Measurements from ENCODE around the gene TOM1.

TOM1 gene

DNA sequence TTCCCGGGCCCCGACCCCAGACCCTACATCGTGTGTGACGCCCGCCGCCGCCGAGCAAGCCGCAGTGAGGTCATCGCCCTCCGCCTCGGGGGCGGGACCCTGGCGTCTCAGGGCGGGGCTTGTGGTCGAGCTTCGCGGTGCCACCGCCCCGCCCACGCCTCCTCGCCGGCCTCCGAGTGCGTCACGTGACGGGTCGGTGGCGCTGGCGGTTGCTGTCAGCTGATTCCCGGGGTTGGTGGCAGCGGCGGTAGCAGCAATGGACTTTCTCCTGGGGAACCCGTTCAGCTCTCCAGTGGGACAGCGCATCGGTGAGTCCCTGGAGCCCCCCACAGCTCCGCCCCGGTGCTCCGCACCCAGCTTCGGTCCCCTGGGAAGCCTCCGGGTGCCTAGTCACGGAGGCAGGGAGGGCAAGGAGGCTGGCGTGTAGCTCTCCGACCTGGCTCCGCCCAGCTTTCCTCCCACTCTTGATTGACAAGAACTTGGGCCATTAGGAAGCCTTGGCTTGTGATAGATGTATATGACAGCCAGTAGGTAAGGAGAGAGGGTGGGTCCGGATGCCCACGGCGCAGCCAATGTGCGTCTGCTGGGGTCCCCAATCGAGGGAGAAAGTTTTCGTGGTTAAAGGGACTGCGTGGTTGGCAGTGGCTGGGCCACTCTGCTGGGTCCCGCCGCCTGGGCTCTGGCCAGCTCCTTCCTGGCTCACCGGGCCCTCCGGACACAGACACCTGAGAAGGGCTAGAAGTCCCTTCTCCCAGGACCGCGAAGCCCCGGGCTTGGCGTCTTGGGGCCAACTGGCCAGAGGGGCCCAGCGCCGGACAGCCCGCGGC lies at the start of gene TOM1:
Gene TOM1 (plus strand): TSS at position 222 of the 827 bp plus-strand sequence. CDS start 35 bp downstream, at position 257.
- peak; percentile 97 for DNase-seq

DNA sequence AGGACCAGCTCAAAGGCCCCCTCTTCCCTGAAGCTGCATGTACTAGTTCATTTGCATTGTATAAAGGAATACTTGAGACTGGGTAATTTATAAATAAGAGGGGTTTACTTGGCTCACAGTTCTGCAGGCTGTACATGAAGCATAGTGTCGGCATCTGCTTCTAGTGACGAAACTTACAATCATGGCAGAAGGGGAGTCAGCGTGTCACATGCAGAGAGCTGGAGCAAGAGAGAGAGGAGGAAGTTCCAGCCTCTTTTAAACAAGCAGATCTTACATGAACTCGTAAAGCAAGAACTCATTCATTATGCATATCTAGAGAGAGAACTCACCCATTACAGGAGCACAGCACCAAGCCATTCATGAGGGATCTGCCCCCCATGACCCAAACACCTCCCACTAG lies 49.5 kb upstream of the TOM1 start:
- DNase-seq = no peak

DNA sequence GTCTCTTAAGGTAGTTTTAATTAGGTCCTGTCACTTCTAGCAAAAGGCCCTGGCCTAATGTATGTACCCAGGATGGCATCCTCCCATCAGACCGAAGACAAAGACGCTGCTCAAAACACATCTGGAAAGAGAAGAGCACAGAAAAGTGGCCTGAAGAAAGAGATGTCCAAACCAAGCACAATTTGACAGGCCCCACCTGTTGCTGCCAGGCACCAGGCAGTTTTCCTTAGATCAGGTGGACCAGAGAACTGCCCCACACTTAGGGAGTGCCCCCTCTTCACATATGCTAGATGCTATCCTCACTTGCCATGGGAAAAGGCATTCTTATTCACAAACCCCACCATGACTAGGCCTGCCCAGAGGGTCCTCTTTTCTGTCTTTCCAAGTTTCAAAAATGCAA lies 45.7 kb upstream of the TOM1 start:
- no peak for DNase-seq

DNA sequence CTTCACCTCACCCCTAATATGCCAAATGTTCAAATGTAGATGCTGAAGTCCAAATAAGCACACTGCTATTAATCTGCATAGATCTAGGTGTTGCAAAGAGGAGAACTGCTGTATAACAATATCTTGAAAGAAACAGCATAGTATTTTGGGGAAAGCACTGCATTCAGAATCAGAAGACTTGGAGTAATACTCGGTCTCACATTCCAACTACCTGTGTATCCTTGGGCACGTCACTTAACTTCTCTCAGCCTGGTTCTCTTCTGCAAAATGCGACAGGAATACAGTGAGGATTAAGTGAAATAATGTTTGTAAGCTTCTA lies 42.7 kb upstream of the TOM1 start:
- DNase-seq = no peak

DNA sequence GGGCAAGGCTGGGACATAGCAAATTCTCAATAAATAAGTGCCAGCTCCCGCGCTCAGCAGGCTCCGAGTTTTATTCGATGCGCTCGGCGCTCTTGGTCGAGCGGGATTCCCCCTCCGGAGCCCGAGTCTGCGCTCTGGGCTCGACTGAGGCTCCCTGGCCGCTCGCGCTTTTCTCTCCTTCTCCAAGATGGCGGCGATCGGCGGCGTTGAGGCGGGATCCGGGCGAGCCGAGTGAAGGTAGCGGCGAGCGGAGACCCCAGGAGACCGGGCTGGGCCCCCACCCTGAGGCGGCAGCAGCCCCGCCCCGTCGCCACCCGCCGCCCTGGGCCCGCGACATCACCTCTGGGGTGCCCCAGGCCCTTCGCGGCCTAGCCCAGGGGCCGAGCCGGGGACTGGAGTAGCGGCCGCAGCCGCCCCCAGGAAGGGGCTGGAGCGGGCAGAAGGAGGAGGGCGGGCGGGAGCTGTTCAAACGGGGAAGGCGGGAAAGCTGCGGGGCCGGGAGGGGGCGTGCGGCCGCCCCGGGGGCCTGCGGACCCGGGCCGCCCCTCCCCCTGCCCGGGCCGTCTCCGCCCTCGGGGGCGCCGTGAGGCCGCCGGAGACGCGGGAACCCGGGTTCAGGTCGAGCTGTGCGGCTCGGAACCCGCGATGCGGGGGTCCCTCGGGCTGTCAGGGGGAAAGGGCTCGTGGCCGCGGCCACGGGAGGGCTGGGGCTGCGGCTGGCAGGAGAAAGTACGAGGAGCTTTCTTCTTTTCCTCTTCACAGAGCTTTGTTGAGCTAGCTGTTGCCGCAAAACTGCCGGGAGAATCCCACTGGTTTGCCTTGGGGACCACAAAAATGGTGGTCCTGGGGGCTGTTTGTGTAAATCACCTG lies 42.1 kb upstream of the TOM1 start, which contains the start of gene HMGXB4:
Gene HMGXB4 (plus strand): TSS at position 173 of the 870 bp plus-strand sequence. CDS start 4,898 bp downstream, outside the sequence.
- peak; percentile 91 for DNase-seq

DNA sequence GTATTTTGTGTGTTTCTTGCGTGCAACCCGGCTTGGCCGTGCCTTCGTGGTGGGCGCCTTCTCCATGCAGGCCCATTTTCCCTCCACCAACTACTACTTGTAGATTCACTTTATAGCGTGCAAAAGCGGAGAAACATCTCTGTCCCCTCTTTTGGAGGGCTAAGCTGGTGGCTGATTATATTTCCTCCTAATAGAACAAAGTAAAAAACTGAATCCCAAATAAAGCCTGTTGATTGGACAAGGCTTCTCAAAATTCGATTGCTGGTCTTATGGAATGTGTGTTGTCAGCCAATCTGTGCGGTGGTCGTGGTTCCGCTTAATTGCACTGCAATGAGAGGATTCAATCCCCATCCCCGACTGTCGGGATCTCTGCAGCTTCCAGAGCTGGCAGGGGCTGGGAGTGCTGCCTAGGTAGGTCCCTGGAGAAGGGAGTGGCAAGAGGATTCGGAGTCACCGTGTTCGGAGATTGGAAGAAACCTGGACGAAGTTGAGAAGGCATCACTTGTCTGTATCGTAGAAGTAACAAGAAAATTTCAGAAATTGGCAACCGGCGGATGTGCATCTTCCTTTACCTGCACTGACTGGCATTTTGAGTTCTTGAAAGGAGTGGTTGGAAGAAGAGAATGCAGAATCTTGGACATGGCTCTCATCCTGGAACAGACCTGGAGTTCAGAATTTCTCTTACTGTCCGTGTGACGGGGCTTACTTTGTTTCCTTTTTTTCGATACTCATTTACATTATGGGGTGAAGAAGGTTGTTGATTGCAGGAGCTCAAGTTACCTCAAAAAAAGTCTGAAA lies 41.3 kb upstream of the TOM1 start:
- no peak for DNase-seq

DNA sequence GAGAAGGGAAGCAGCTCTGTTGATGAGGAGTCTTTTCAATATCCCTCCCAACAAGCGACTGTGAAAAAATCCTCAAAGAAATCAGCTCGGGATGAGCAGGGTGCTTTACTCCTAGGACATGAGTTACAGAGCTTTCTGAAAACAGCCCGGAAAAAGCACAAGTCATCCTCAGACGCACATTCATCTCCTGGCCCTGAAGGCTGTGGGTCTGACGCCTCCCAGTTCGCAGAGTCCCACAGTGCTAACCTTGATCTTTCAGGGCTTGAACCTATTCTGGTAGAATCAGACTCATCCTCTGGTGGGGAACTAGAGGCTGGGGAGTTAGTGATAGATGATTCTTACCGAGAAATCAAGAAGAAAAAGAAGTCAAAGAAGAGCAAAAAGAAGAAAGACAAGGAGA lies 34.7 kb upstream of the TOM1 start:
- DNase-seq = no peak

DNA sequence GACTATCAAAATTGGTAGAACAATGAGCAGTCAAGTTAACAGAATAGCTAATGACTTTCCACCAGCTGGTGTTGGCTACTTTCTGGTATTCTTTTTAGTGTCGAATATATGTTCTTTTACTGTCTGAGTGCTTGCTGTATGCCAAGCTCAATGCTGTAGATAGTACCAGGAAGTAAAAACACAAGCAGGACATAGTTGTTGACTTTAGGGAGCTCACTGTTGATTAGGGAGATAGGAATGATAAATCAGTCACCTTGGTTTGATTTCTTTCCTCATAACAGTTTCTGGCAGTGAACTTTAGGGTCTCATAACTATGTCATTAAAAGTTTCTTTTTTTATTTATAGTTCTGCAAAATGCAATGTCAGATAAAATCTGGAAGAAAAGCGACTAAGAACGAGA lies 33.4 kb upstream of the TOM1 start:
- DNase-seq = no peak

DNA sequence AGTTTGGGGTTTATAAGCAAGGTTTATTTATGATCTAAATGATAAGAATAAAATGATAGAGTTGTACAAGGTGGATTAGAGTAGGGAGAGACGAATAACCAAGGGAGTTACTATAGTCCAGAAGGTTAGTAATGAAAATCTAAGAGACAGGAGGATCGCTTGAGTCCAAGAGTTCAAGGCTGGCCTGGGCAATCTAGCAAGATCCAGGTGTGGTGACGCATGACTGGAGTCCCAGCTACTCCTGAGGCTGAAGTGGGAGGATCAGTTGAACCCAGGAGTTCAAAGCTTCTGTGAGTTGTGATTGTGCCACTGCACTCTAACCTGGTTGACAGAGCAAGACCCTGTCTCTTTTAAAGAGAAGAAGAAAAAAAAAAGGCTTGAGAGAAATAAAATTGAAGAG lies 30.1 kb upstream of the TOM1 start:
- DNase-seq = no peak

DNA sequence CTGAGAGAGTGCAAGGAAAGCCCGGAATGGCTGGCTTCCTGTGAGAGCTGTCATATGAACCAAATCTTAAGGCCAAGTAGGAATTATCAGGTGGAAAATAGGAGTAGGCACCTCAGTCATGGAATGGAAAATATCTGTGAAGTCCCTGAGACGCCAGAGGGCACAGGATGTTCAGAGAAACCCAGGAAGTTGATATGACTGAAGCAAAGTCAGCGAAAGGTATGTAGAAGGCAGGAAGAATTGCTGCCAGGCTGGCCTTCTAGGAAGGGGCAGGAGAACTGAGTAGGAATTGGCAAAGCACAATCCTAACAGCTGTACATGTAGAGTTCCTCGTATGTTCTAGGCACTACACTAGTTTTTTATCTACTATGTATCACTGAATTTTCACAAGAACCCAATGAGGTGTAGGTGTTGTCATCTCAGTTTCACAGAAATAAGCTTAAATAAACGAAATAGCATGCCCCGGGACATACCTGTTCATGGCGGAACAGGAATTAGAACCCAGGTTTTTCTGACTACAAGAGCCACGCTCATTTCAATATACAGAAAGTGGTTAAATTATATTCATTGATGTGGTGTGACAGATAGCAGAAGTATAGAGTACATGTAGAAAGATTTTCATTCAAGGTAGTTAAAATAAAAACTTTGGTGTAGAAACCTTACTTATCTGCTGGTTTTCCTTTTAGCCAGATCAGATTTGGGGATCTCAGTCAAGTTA lies 25.4 kb upstream of the TOM1 start:
- no peak for DNase-seq

DNA sequence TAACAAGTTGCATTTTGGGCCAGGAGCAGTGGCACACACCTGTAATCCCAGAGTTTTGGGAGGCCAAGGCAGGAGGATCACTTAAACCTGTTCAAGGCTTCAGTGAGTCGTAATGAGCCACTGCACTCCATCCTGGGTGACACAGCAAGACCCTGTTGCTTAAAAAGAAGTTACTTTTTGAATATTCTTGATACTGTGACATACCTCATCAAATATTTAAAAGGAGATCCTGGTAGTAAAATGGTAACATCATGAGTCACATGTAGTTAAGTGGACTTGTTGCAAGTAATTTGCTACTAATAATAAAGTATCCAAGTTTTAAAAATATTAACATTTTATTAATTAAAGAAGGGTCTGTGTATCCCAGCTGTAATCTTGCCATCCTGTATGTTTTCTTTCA lies 24.1 kb upstream of the TOM1 start:
- no peak for DNase-seq

DNA sequence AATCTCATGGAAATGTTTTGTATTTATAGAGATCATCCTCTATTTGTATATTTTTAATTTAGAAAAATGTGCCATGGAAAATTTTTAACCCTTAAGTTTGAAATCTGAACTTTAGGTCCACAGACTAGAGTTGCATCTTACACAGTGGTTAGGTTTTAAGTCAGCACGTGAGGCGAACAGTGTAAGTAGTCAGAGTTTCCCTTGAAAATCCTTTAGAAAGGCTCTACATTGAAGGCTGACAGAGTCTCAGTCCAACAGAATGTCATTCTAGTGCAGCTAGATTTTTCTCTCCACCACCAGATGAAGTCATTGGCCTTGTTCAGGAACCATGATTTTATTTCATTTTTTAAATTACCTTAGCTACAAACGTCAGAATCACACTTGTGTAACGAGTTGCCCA lies 23.7 kb upstream of the TOM1 start:
- no peak for DNase-seq

DNA sequence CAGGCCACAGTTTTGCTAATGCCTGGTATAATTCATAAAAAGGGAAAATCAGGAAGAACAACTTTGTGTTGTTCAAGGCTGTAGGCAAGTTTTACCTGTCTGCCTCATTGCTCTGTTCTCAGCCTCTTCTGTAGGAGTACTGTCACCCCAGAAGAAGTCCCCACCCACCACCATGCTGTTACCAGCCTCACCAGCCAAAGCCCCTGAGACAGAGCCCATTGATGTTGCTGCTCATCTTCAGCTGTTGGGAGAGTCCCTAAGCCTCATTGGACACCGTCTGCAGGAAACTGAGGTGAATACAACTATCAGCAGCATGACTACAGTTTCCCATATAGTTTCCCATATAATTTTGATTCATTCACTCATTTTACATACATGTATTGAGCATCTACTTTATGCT lies 11.6 kb upstream of the TOM1 start:
- no peak for DNase-seq

DNA sequence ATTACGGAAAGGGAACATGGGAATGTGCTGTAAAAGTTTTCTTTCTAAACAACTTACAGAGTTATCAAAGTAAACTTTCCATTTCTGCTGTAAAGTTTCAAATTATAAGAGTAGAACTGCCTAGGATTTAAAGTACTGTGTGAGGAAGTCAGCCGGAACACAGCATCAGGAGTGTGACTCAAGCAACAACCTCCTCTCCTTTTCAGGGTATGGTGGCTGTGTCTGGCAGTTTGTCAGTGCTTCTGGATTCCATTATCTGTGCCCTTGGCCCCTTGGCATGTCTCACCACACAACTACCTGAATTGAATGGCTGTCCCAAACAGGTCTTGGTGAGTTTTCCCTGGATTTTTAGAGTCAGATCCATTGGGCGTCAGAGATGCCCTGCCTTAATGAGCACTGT lies 6.9 kb upstream of the TOM1 start:
- no peak for DNase-seq

DNA sequence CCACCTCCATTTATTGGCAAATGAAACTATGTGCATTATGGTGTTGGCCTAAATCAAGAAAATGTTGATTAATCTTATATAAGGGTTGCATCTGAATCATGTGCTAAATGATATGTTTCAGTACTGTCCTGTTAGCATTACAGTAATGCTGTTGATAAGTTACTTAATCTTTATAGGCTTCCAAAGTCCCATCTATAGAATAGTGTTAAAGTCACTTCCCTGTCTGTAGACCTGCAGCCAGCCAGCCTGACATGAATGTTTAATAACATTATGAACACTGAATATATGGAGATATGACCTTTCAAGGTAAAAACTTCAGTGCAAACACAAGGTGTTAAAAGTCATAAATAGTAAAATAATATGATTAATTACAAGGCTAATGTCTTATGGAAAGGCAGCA lies 3.6 kb upstream of the TOM1 start:
- DNase-seq = no peak

DNA sequence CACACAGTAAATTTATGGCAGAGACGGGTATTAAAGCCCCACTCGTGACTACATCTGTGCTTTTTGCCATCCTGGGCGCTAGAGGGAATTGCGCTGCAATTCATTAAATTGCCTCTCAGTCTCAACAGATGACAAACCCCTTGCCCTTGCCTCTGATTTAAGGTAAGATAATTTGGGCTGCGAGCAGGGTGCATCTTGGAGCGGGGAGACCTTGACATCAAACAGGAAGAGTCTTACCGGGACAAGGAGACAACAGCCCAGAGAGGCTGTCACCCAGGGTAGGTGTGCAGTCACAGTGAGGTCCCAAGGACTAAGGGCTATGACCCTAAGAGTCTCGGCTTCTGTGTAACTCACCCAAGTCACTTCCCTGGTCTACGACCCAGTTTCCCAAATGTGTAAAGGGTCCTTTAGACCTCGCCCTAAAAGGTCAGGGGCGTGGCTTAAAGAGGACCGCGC lies 449 bp upstream of the TOM1 start:
- DNase-seq = no peak

DNA sequence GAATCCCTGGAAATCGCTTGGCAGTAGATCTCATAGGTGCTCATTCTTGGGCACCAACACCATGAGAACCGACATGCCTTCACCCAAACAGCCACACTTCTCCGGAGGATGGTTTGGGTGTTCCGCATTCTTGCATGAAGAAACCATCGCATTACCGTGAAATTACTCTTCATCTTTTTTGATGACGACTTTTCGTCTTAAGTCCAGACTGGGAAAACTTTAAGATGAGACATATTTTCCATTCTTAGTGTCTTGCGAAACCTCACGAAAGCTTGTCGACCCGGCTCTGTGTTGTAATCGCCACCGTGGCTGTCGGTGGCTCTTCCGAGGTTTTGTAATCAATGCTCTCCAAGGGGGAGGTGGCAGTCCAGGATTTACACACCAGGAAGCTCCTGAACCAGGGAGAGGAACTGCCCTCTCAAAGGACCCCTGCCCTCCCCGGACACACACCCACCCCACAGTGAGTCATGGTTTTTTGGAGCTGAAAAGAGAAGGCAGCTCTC lies 1.7 kb downstream of the TOM1 start:
- DNase-seq = peak; percentile 40

DNA sequence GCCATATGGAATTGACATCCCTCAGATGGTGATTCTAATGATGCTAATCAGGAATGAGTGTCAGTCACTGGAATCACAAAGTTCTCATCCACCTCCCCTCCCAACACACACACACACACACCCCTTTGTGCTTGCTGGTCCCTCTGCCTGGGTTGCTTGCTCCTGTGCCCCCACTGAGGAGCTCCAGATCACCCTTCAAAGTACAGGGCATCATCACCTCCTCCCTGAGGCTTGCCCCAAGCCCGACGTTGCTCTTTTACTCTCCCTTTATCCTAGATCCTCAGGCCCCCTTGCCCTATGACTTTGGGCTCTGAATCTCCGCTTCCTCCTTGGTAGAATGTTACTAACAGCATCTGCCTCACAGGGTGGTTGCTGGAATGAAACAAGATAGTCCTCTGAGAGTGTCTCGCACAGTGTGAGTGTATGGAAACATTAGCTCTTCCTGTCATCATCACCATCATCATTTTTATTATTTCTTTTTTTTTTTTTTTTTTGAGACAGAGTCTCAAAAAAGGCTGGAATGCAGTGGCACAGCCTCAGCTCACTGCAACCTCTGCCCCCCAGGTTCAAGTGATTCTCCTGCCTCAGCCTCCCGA lies 3.4 kb downstream of the TOM1 start:
- no peak for DNase-seq

DNA sequence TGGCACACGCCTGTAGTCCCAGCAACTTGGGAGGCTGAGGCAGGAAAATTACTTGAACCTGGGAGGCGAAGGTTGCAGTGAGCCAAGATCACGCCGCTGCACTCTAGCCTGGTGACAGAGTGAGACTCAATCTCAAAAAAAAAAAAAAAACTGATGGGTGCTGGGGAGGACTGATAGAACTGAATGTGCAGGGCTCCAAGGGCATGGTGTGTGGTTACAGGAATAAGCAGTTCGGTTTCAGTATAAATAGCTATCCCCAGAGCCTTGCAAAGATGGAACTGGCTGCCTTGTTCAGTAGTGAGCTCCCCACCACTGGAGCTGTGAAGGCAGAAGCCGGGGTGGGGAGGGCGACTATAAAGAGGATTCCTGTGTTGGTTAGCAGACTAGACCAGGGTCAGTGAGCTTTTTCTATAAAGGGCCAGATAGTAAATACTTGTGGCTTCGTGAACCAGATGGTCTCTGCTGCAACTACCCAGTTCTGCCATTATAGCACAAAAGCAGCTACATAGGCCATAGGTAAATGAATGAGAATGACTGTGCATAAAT lies 5.9 kb downstream of the TOM1 start:
- DNase-seq = peak; percentile 14

DNA sequence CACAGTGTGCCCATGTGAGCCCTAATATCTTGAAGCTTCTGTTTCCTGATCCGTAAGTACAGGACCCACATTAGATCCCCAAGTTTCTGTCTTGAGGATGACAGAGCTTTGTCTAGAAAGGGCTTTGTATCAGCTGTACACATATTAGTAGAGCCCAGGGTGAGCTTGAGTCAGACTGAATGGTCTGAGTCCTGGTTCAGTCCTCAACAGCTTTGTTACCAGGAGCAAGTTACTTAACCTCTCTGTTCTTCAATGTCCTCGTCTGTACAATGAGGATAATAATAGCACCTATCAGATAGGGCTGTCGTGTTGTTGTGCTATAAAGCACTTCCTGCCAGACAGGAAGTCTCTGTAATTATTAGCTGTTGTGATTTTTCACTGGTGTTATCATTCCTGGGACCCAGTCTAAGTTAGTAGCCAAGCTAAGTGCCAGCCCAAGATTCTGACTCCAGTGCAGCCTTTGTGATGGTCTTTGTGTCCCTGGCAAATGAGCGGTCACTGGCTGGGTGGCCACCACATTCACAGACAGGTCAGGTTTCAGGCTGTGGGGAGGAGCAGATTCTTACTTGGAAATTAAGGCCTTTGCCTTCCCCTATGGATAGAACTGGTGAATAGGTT lies 6.8 kb downstream of the TOM1 start:
- no peak for DNase-seq

DNA sequence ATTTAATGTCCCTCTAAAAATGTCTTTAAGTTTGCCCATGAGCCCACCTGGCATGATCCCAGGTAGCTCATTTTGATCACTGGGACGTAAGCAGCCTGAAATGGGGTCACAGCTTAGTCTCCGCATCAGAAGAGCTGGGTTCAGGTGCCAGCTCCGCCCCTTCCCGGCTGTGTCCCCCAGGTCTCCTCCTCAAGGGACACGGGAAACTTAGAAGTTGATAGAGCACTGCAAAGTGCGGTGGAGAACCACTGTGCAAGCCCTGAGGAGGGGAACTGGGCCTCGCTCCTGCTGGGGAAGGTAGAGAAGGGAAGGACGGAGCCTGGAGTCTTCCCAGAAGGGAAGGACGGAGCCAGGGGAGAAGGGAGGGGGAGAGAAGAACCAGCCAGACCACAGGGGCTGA lies 7.7 kb downstream of the TOM1 start:
- DNase-seq = no peak

Data from activated CD4-positive, alpha-beta T cell treated with anti-CD3 and anti-CD28 coated beads, Interleukin-2, Interleukin-6, amounts not matched to agents 100 ng/mL and 50 ng/mL, durations not matched to agents 16 hours and 8 hours (primary cell).